Astrocyte (in vitro differentiated cells and primary cell): ENCODE results near the gene EID2B.

Source experiments
- CTCF ChIP-seq: IDR thresholded peaks from 2 replicates; pipeline ENCODE4 v1.5.1; 2011; ENCODE audit warnings: low read depth, mild to moderate bottlenecking, inconsistent platforms, low read length, moderate library complexity; ENCODE audit not compliant: insufficient read depth
- EZH2 ChIP-seq: IDR thresholded peaks from 2 replicates; pipeline ENCODE4 v1.6.1; 2012; ENCODE audit warnings: mild to moderate bottlenecking, low read length, inconsistent platforms; ENCODE audit not compliant: insufficient read depth

GRCh38 chr19:39499932-39500331 lies 32.7 kb downstream of the EID2B start:
- no peak for TF ChIP-seq CTCF
- no peak for TF ChIP-seq EZH2
